LNCAP (cell line): ENCODE data around the gene FTSJ1.

Source experiments
- TF ChIP-seq, protein P1 (sequence below): fragments of 450-650 bp; IDR thresholded peaks from 2 replicates; pipeline ENCODE4 v1.5.1; 2017; ENCODE audit warnings: mild to moderate bottlenecking

Gene FTSJ1, protein sequence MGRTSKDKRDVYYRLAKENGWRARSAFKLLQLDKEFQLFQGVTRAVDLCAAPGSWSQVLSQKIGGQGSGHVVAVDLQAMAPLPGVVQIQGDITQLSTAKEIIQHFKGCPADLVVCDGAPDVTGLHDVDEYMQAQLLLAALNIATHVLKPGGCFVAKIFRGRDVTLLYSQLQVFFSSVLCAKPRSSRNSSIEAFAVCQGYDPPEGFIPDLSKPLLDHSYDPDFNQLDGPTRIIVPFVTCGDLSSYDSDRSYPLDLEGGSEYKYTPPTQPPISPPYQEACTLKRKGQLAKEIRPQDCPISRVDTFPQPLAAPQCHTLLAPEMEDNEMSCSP

DNA sequence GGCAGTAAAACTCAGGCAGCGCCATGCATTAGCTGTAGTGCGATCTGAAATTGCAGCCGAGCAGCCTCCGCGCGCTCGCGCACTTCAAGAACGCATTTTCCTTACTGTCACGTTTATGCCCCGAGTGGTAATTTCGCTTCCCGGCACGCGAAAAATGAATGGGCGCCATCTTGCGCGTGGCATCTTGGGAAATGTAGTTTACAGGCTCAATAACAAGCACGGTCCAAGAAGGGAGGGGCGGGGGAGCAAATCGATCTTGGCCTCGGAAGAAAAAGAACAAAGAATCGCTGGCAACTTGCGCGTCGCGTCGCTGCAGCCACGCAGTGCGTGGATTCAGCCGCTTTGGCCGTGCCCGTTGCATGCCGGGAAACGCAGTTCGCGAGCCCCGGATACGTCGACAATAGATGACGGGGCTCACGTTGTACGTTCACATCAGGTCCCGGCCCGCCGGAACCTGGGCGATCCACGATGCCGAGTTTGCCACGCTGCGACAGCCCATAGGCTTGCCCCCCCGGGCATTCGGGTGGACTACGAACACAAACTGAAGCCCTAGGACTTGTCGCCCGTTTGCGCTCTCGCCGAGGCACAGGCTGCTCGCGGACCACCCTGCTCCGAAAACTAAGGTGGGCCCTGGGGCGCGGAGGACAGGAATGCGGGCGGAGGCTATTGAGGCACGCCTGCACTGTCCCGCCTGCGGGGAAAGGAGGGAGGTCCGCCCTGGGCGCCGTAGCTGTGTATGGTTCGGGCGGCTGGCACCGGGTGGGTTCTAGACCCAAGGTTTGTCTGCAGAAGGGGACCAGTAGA, at the start of gene FTSJ1:
Gene FTSJ1, plus strand, starts transcription at position 426 of the 804 bp plus-strand sequence. CDS start 1,849 bp downstream, outside the sequence.
- TF ChIP-seq, protein P1, sequence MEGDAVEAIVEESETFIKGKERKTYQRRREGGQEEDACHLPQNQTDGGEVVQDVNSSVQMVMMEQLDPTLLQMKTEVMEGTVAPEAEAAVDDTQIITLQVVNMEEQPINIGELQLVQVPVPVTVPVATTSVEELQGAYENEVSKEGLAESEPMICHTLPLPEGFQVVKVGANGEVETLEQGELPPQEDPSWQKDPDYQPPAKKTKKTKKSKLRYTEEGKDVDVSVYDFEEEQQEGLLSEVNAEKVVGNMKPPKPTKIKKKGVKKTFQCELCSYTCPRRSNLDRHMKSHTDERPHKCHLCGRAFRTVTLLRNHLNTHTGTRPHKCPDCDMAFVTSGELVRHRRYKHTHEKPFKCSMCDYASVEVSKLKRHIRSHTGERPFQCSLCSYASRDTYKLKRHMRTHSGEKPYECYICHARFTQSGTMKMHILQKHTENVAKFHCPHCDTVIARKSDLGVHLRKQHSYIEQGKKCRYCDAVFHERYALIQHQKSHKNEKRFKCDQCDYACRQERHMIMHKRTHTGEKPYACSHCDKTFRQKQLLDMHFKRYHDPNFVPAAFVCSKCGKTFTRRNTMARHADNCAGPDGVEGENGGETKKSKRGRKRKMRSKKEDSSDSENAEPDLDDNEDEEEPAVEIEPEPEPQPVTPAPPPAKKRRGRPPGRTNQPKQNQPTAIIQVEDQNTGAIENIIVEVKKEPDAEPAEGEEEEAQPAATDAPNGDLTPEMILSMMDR: no peak

DNA sequence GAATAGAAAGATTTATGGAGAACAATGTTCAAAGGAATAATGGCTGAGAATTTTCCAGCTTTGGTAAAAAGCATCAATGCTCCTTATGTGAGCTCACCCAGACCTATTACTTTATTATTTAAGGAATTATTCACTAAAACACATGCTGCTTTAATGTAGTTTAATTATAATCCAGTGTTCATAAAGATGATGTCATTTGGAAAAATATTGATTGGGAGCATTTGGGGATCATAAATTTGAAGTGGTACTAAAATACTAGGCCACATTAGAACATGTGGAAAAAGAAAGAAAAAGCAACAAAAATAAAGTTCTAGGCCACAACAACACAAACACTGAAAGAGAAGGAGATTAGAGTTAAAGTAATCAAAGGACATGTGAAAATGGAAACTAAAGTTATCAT, 25.9 kb upstream of the FTSJ1 start:
- TF ChIP-seq, protein P1: no peak

DNA sequence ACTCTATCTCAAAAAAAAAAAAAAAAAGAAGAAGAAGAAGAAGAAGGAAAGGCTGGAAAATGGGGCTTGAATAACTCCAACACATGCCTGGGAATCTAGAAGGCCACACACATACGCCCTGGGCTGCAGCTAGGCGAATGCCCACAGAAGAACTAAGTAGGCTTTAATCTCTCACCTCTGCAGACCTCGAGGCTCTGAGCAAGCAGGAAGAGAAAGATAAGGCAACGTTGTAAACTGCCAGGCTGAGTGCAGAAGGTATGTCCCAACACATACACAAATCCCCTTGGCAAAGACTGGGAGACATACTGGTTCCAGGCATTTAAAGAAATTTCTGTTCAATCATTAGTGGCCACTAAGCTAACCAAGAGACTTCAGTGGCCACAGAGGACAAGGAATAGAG, 24.3 kb upstream of the FTSJ1 start:
- TF ChIP-seq, protein P1: no peak

DNA sequence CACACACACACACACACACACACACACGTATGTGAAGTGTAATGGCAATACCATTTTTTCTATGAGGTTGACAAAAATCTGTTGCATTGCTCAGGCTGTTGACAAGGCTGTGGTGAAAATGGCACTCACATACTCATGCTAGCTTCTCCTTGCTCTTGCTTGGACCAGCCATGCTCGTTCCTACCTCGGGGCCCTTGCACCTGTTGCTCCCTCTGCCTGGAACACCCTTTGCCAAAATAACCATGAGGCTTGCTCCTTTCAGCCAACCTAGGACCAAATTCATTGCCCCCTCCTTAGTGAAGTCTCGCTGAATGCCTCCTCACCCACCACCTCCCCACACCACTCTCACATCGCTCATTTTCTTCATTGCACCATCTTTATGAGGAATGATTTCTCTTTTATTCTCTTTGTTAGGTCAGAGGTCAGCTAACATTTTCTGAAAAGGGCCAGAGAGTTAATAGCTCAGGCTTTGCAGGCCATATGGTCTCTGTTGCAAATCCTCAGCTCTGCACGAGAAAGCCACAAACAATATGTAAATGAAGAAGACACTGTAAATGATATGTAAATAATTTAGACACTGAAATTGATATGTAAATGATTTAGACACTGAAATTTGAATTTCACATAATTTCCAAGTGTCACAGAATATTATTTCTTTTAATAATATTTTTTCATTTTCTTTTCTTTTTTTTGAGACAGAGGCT, 19.2 kb upstream of the FTSJ1 start:
- TF ChIP-seq, protein P1: no peak

DNA sequence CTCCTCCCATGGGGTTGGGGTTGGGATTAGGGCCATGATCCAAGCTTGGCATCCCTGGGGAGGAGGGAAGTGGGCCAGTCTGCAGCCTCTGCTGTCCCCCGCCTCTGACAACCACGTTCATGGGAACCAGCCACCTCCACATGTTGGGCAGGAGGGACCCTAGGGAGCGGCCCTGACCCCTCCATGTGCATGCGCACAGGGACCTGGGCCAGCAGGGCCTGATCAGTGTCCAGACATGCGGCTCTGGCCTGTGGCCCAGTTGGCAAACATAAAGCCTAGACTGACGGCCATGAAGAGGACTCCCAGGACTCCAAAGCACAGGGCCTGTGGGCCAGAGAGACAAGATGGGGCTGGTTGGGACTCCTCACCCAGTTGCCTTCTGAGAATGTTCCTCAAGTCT, 17.3 kb upstream of the FTSJ1 start:
- TF ChIP-seq, protein P1: no peak

DNA sequence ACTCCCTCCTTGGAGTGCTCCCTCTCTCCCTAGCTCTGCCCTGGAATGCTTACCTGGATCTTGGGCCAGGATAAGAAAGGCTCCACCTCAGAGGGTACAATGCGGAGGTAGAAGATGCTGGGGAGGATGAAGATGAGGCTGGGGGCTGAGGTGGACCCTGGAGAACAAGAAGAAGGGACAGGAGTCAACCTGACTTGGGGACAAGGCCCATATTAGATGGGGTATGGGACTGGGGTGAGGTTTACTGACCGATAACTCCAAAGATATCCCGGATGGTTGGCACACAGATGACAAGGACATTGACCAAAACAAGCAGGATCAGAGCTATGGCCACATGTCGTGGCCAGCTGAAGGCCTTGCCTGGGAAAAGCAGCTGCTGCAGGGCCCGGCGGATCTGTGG, 16.5 kb upstream of the FTSJ1 start:
- TF ChIP-seq, protein P1: no peak

DNA sequence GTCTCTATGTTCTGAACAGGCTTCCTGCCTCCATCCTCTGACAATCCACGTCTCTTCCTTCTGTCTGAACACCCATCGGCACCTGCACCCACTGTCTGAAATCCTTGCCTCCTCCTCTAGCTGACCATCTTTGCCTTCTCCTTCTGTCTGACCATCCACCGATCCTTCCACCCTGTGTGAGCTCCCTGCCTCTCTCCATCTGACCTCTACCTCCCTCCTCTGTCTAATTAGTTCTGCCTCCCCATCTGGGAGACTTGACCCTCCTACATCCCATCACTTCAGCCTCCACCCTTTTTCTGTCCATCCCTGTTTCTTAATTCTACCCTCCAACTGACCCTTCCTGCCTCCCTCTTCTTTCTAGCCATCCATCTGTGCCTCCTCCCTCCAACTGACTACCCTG, 16.0 kb upstream of the FTSJ1 start:
- TF ChIP-seq, protein P1: no peak
